DMS153 (cell line): ENCODE results near the gene SUPT20H.

Experiments
- DNase-seq: peaks from one replicate; lab custom pipeline; 2025; lab: John Stamatoyannopoulos, UW

The SUPT20H gene

DNA sequence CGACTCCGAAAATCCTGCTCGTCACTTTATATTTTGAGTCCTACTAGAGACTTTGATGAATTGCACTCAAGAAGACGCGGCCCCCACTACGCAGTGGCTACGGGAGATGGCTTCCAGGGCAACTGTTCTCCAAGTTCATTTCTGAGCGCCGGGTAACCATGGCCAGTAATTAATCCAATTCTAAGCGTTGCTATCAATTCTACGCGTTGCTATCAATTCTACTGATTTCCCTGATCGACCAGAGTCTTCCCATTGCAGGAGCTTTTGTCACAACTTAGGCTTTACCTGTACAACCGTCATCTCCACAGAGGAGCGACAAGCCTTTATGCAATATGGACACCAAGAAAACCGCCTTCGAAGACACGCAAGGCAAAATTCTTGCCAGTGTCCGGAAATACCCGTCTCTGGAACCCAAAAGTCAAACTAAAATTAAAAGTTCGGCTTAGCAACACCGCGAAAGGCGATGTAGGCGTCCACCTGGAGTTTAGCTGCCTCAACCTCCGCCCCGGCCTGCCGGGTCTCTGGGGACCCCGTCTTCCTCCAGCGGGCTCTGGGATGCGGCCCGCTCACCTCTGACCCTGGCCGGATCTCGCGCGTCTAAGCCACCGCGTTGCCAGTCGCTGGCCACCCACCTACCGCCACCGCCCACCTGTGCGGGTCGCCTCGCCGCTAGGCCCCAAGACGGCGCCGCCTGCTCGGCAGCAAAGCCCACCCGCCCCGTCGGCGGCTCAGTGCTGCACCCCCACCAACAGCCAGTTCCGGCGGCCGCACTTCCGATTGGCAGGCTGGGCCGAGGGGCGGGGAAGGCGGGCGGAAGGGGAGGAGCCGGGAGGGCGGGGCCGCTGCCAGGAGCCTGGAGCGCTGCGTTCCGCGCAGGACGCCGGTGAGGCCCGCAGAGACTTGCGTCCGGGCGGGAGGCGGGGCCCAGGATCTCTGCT, at the start of gene SUPT20H:
Gene SUPT20H, minus strand, starts transcription at position 779 of the 938 bp plus-strand sequence. CDS start 8,198 bp downstream, outside the sequence.
- DNase-seq, result peak; percentile 79

DNA sequence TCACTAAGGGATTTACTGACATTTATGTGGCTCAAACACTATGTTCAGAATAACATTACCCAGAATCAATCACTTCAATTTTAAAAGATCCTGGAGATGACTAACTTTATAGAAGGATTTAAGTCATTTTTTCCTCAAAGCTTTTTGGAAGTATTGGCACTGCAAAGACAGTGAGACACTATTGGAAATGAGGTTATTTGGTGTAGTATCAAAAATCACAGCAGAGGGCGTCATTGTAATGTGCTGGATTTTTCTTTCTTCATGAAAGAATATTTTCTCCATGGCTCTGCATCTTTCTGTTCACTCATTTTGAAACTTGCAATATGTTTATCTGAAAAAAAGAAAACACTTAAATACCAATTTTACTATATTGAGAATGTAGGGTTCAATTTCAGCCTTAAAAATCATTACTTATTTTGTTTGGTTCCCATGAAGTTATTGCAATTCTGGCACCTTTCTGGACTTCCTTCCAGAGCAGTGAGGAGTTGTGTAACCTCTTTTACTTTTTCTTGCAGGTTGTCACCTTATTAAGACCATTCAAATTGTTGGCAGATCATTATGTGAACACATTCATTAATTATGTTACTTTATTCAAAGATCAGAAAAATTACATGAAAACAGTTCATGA, 49.7 kb upstream of the SUPT20H start:
- peak; percentile 34 for DNase-seq

DNA sequence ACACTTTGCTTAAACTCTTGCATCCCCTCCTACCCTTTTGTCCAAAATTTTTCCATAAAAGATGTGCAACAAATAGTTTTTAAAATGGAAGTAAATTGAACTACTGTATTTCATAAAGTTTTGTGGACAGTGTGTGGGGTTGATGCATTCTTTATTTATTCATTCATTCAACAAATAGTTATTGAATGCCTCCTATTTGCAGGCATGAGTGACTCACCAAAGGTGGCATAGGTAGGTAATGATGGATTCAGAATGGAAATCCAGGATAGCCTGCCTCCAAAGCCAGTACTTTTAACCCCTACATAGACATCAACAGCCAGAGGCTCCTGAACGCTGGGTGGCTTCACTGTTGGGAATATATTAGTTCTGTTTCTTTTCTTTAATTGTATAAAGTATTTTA, 48.4 kb upstream of the SUPT20H start:
- no peak for DNase-seq

GRCh38 chr13:37107456-37107855, 48.0 kb upstream of the SUPT20H start:
- DNase-seq, result no peak

GRCh38 chr13:37106642-37107041, 47.2 kb upstream of the SUPT20H start:
- no peak for DNase-seq

- no peak for DNase-seq
Observed at GRCh38 chr13:37105251-37105714, 45.8 kb upstream of the SUPT20H start, which contains the start of gene CSNK1A1L. TSS of gene CSNK1A1L (minus strand) at chr13:37105664. CDS start at chr13:37105256, 408 bp downstream.

DNA sequence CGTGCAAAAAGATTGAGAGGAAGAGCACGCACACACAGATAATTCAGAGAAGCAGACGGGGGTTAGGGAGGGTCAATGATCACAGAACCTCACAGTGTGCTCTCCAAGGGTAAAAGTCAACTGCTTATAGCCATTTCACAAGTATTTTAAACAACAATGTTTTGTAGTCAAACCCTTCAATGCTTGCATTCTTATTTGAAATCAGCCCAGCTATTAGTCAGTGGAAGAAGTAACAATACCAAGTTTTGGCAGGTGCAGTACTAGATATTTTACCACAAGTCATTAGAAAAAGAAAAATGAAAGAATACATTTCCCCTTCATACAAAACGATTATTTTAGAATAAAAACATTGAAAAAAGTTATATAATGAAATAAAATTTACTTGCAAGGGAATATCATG, 43.4 kb upstream of the SUPT20H start:
- no peak for DNase-seq

DNA sequence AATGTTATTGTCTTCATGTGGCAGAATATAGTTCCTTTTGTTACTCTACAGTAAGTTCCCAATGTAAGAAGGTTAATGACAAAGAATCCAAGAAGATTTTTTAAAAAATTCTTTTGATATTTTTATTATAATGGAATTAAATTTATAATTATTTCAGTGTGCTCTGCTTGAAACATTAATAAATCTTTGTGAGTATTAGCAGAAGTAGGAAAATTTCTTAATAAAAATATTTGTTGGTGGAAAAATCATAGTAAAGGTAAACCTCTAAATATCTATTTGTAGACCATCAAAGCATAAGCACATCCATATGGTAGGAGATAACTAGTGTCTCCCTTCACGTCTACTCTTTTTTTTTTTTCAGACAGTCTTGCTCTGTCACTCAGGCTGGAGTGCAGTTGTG, 41.7 kb upstream of the SUPT20H start:
- DNase-seq, result no peak

DNA sequence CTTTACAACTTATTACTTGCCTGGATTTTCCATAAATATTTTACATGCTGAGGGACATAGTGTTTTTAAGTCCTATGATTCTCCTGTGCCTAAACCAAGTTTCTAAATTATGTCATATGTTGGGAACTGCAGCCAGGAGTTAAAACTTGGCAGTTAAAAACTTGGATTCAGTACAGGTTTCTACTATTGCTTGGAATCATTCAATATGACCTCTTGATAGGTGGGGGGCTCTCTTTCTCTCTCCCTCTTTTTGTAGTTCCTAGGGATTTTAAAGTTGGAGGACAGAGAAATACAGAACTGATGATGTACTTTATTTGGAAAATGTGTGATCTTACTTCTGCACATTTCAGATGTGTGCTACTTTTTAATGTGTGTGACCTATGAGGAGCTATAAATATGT, 41.2 kb upstream of the SUPT20H start:
- DNase-seq, result no peak

GRCh38 chr13:37097076-37097475, 37.6 kb upstream of the SUPT20H start:
- no peak for DNase-seq

GRCh38 chr13:37094840-37095239, 35.4 kb upstream of the SUPT20H start:
- no peak for DNase-seq

GRCh38 chr13:37094099-37094498, 34.6 kb upstream of the SUPT20H start:
- DNase-seq, result no peak

- DNase-seq, result no peak
Observed at GRCh38 chr13:37091835-37092234, 32.3 kb upstream of the SUPT20H start.

DNA sequence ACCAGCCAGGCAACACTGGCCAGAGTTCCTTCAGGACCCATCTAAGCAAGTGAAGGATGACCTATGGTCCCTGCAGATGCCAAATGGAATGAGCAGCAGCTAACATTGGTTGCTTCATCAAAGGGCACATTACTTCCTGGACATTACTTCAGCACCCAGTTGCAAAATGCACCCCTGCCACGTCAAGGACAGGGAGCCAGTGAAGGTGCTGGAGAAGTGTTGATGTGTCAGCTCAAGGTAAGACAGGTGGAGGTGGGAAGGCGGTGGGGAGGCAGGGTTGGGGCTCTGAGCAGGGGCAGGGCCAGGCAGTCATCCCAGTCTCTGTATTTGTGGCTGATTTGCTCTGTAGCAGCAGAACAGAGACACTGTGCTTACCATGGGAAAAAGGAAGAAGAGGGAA, 31.4 kb upstream of the SUPT20H start:
- no peak for DNase-seq

- DNase-seq, result no peak
Observed at GRCh38 chr13:37089495-37089894, 30.0 kb upstream of the SUPT20H start.

DNA sequence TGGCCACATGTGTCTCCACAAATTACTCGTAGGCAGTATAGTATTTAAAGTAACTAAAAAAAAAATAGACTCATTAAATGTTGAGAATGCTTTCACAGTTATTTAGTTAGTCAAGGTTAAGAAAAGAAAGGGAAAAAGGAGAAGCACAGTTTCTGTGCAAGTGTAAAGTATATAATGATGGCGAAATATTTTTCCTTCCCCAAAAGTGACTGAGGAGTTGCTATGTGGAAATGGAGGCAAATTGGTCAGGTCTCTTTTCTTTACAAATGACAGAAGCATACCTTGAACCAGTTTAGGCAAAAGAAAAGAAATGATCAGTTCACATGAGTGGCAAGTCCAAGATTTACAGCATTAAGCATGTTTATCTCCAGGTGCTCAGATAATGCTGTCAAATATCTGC, 28.0 kb upstream of the SUPT20H start:
- DNase-seq, result no peak

- DNase-seq, result no peak
Observed at GRCh38 chr13:37085606-37086005, 26.1 kb upstream of the SUPT20H start.

GRCh38 chr13:37076818-37077217, 17.3 kb upstream of the SUPT20H start:
- DNase-seq, result no peak

GRCh38 chr13:37075164-37075563, 15.7 kb upstream of the SUPT20H start:
- no peak for DNase-seq

- peak; percentile 3 for DNase-seq
Observed at GRCh38 chr13:37074703-37075102, 15.2 kb upstream of the SUPT20H start.

DNA sequence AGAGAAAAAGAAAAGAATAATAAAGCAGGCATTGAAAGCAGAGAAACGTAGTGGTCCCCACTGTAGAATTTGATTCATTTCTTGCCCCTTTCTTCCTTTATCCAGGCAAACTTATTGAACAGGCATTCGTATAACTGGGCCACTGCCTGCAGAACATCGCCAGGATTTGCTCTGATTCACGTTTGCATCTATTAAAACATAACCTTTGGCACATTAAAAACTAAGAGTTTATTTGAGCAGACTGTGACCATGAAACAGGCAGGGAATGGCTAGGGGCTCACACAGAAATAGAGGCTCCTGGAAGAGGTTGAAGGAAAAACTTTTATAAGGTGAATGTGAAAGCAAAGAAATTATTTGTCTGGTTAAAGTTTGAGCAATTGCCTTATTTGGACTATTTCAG, 12.5 kb upstream of the SUPT20H start:
- no peak for DNase-seq

DNA sequence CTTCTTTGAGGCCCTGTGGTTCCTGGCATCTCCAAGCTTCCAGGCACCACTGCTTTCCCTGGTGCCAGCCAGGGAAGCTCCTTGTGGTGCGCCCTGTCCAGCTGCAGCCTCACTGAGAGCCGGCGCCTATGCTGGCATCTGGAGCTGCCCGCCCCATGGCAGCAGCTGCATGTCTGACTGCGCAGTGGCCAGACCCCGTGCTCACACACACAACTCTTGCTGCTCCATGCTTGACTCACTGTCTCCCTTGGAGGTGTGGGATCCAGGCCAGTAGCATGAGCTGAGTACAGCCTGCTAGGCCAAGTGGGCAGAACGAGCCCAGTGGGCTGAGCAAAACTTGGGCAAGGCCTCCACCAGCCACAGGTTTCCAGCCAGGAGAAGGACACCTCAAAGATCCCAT, 11.5 kb upstream of the SUPT20H start:
- DNase-seq, result no peak

GRCh38 chr13:37070145-37070695, 10.7 kb upstream of the SUPT20H start:
- DNase-seq, result no peak
